Esophagus muscularis mucosa (tissue), 4 donors: Measurements from ENCODE around the gene TCF7. TPM values are rescaled to one million over a fixed set of nuclear protein-coding genes. Genes with fewer than 3 reads are reported as not detected.
A peak's percentile ranks its signal among the peaks of the same experiment; 100 is the strongest.

Source experiments
- DNase-seq: peaks from one replicate; pipeline ENCODE4 v3.0.0-alpha.2; 2017; ENCODE audit errors: extremely low spot score
- H3K27ac ChIP-seq, 4 donors: fragments of 200-600 bp; sonication (generic); replicated peaks in 1 of 4; 1 replicate in 3 of 4; 2 replicates in 1 of 4; pipeline ENCODE4 v1.5.1; 2016 to 2019; ENCODE audit warnings: mild to moderate bottlenecking in 1 of 4
- H3K27me3 ChIP-seq, 4 donors: fragments of 200-600 bp; sonication (generic); one replicate each; pipeline versions ENCODE4 v1.5.1 to v1.6.0; 2016 to 2019
- H3K36me3 ChIP-seq, 4 donors: fragments of 200-600 bp; sonication (generic); one replicate each; pipeline ENCODE4 v1.5.1; 2016 to 2019
- H3K4me1 ChIP-seq, 4 donors: fragments of 200-600 bp; sonication (generic); one replicate each; pipeline ENCODE4 v1.5.1; 2016 to 2019
- H3K4me3 ChIP-seq, 4 donors: fragments of 200-600 bp; sonication (generic); 1 replicate in 2 of 4; 2 replicates in 2 of 4; pipeline ENCODE4 v1.5.1; 2016 to 2019; ENCODE audit warnings: mild to moderate bottlenecking in 4 of 4, moderate library complexity in 1 of 4
- H3K9me3 ChIP-seq, 4 donors: fragments of 200-600 bp; sonication (generic); 1 replicate in 3 of 4; 2 replicates in 1 of 4; pipeline ENCODE4 v1.5.1; 2016 to 2019
- EP300 ChIP-seq: sonication (generic); formaldehyde crosslinking; IDR thresholded peaks from one replicate; pipeline ENCODE4 v1.6.1; 2017; ENCODE audit warnings: antibody characterized with exemption
- POLR2A ChIP-seq: fragments of 450-650 bp; IDR thresholded peaks from one replicate; pipeline ENCODE4 v1.6.1; 2017; ENCODE audit warnings: antibody characterized with exemption, moderate library complexity, mild to moderate bottlenecking, low read depth
- POLR2AphosphoS5 ChIP-seq, 2 donors: sonication (generic); formaldehyde crosslinking; IDR thresholded peaks; one replicate each; pipeline ENCODE4 v1.6.1; 2017; ENCODE audit warnings: antibody characterized with exemption in 2 of 2
- WGBS: methylation state at CpG from one replicate; pipeline ENCODE4 v1.1.5; 2018; 5-methylcytosine and 5-hydroxymethylcytosine counted together
- intact Hi-C: fragments of 100-400 bp; cut with DNase I; formaldehyde crosslinking; loops from one replicate; pipeline ENCODE4 v1.15.1; 2023
- small RNA-seq, 3 donors: library from RNA; depleted of rRNA; stranded (forward); fragments of <200 nt; gene quantifications; one replicate each; pipeline ENCODE3, GENCODE V24; 2016
- total RNA-seq, 4 donors: library from RNA; depleted of rRNA; stranded (reverse); fragments of >200 nt; gene quantifications; one replicate each; pipeline versions ENCODE4 v1.1.0 to v1.2.1, GENCODE V29; 2016
- TF ChIP-seq, protein P1 (sequence below), 3 experiments: fragments of 200-600 bp in 2 of 3; fragments of 450-650 bp in 1 of 3; sonication (generic) in 2 of 3; IDR thresholded peaks; one replicate each; pipeline ENCODE4 v1.5.1; 2017 to 2019; ENCODE audit warnings: antibody characterized with exemption in 3 of 3, mild to moderate bottlenecking in 2 of 3, moderate library complexity in 1 of 3

TCF7 gene
- total RNA-seq, 4 donors from 2014 or later: 0.99 to 2.1 (median 1.5) TPM

DNA sequence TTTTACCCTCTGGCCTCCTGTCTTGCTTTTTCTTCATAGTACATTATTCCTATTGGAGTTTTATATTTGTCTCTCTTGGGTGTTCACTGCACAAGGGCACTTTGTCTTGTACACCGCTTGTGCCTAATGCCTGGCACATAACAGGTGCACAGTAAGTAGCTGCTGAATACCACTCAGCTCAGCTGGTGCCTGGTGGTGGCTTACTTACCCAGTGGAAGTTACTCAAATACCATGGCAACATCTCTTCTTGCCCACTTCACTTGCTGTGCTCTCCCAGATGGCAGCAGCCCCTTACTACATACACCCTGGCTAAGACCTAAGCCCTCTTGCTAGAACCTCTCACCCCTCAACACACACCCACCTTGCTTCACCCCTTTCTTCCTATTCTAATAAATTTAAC is 73.6 kb downstream of the TCF7 start:
- Histone ChIP-seq H3K9me3 (no peaks in the 10 kb centered on the region), H3K4me1 (peaks cover 0 to 8% (median 2%) of the 10 kb centered on the region in 4 donors), H3K36me3 (no peaks in the 10 kb centered on the region), H3K4me3 (no peak overlapping the region), H3K27me3 (no peaks in the 10 kb centered on the region), H3K27ac (no peak overlapping the region)
- intact Hi-C loops: no loop called here
- TF ChIP-seq, protein P1, sequence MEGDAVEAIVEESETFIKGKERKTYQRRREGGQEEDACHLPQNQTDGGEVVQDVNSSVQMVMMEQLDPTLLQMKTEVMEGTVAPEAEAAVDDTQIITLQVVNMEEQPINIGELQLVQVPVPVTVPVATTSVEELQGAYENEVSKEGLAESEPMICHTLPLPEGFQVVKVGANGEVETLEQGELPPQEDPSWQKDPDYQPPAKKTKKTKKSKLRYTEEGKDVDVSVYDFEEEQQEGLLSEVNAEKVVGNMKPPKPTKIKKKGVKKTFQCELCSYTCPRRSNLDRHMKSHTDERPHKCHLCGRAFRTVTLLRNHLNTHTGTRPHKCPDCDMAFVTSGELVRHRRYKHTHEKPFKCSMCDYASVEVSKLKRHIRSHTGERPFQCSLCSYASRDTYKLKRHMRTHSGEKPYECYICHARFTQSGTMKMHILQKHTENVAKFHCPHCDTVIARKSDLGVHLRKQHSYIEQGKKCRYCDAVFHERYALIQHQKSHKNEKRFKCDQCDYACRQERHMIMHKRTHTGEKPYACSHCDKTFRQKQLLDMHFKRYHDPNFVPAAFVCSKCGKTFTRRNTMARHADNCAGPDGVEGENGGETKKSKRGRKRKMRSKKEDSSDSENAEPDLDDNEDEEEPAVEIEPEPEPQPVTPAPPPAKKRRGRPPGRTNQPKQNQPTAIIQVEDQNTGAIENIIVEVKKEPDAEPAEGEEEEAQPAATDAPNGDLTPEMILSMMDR (IDR thresholded peaks at IDR 0.05): no peak
- TF ChIP-seq POLR2A (no peak), EP300 (no peak), POLR2AphosphoS5 (IDR thresholded peaks at IDR 0.05) (no peak)
- DNase-seq: no peak
- WGBS: 87% methylated on average over 1 of the region's 1 CpG

DNA sequence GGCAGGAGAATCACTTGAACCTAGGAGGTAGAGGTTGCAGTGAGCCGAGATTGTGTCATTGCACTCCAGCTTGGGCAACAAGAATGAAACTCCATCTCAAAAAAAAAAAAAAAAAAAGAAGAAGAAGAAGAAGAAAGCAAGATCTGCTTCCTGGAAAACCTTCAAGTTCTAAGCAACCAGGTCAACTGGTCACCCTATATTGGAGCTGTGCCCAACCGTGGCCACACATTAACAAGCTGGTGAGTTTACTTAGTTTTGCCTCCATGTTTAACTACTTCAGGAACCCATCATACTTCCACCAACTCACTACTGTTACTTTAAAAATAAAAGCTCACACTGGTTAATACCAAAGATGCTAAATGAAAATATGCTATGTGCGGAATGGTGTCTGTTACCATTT is 74.5 kb downstream of the TCF7 start:
- Histone ChIP-seq H3K4me1 (peaks cover 0 to 5% (median 2%) of the 10 kb centered on the region in 4 donors), H3K36me3 (no peaks in the 10 kb centered on the region), H3K4me3 (no peak overlapping the region), H3K9me3 (no peaks in the 10 kb centered on the region), H3K27me3 (no peaks in the 10 kb centered on the region), H3K27ac (no peak overlapping the region)
- intact Hi-C loops: no loop called here
- no peak for TF ChIP-seq POLR2AphosphoS5 (IDR thresholded peaks at IDR 0.05)
- TF ChIP-seq POLR2A: no peak
- TF ChIP-seq EP300: no peak
- TF ChIP-seq, protein P1 (IDR thresholded peaks at IDR 0.05): no peak
- 80% methylated on average over 3 of the region's 3 CpGs for WGBS
- DNase-seq: peak; percentile 37

DNA sequence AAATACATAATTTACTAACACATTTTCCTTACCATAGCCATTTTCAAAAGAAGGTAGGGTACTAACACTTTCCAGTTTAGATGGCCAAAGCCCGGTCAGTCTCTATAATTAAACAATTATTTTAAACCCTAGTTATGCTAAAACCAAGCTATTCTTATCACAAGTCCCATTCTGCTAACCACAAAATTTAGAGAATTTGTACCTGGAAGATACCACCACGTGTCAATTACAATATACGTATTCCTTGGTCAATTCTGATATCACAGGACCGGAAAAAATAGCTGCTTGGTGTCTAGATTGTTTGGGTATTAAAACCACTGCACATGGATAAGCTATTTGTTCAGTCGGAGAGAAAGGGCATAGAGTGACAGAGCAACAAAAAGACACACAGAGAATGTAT is 81.2 kb downstream of the TCF7 start:
- no peaks in the 10 kb centered on the region for H3K9me3 ChIP-seq
- H3K36me3 ChIP-seq: peaks cover 38 to 61% (median 44%) of the 10 kb centered on the region in 4 donors
- DNase-seq: no peak
- WGBS: 81% methylated on average over 5 of the region's 5 CpGs
- intact Hi-C loops: no loop called here
- no peaks in the 10 kb centered on the region for H3K27me3 ChIP-seq
- no peaks in the 10 kb centered on the region for H3K4me1 ChIP-seq
- H3K4me3 ChIP-seq: no peak overlapping the region
- no peak overlapping the region for H3K27ac ChIP-seq
- no peak for TF ChIP-seq EP300
- TF ChIP-seq POLR2A: no peak

Small RNA genes lying within 50 kb of the gene (small RNA-seq; reads per million reads assigned to genes)
- gene AC008608.1: 0 reads per million in 3 donors

Other genes starting within 250 kb of the TCF7 start
- 10 to 100 TPM; 20.3 to 26.1 (median 22.2) TPM for gene C5orf15, start 146.1 kb upstream of the TCF7 start, total RNA-seq
- gene VDAC1, start 109.7 kb upstream of the TCF7 start, total RNA-seq: 100 to 1,000 TPM; 113 to 125 (median 118) TPM
- 100 to 1,000 TPM; 170 to 345 (median 322) TPM for gene SKP1, start 62.3 kb downstream of the TCF7 start, total RNA-seq
- 100 to 1,000 TPM in 2 of 4 donors, 10 to 100 TPM in 2; 89.0 to 142 (median 115) TPM for gene PPP2CA, start 111.4 kb downstream of the TCF7 start, total RNA-seq